GM12878 (cell line): Measurements from ENCODE around the gene UBAP2.

Experiments
- ESRRA ChIP-seq: IDR thresholded peaks from 2 replicates; pipeline ENCODE4 v1.6.1; 2012; ENCODE audit warnings: mild to moderate bottlenecking, low read length, improper control_type of control experiment
- TF ChIP-seq, protein P1 (sequence below), 3 experiments: IDR thresholded peaks in 2 of 3; conservative IDR thresholded peaks in 1 of 3; 2 replicates each; pipeline ENCODE4 v1.5.1; 2011; ENCODE audit warnings: low read depth in 3 of 3, low read length in 3 of 3, mild to moderate bottlenecking in 3 of 3, control low read depth in 2 of 3, moderate library complexity in 2 of 3, inconsistent platforms in 1 of 3, mixed read lengths in 1 of 3; ENCODE audit not compliant: control insufficient read depth in 2 of 3, insufficient read depth in 1 of 3; ENCODE audit errors: extremely low read depth in 1 of 3

GRCh38 chr9:33931326-33931725 lies 117.4 kb downstream of the UBAP2 start:
- no peak for TF ChIP-seq ESRRA
- TF ChIP-seq, protein P1, sequence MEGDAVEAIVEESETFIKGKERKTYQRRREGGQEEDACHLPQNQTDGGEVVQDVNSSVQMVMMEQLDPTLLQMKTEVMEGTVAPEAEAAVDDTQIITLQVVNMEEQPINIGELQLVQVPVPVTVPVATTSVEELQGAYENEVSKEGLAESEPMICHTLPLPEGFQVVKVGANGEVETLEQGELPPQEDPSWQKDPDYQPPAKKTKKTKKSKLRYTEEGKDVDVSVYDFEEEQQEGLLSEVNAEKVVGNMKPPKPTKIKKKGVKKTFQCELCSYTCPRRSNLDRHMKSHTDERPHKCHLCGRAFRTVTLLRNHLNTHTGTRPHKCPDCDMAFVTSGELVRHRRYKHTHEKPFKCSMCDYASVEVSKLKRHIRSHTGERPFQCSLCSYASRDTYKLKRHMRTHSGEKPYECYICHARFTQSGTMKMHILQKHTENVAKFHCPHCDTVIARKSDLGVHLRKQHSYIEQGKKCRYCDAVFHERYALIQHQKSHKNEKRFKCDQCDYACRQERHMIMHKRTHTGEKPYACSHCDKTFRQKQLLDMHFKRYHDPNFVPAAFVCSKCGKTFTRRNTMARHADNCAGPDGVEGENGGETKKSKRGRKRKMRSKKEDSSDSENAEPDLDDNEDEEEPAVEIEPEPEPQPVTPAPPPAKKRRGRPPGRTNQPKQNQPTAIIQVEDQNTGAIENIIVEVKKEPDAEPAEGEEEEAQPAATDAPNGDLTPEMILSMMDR (IDR thresholded peaks at IDR 0.05 in 2 of 3, conservative IDR thresholded peaks at IDR 0.05 in 1 of 3; ENCODE audit: control insufficient read depth in 2 of 3, extremely low read depth in 1 of 3, insufficient read depth in 1 of 3, low read depth in 3 of 3, low read length in 3 of 3): no peak
